CD14-positive monocyte (primary cell): ENCODE results near the gene DQX1. TPM values are rescaled to one million over a fixed set of nuclear protein-coding genes. Genes with fewer than 3 reads are reported as not detected.

Source experiments
- DNase-seq, 3 donors: peaks; one replicate each; pipeline ENCODE4 v3.0.0-alpha.2; 2011 to 2022
- H2AFZ ChIP-seq: 2 replicates; pipeline ENCODE4 v1.6.0; 2012; ENCODE audit warnings: mild to moderate bottlenecking, low read depth, low read length, inconsistent platforms; ENCODE audit not compliant: insufficient read depth, poor library complexity, severe bottlenecking
- H3K27ac ChIP-seq, 2 donors: 1 replicate in 1 of 2; 2 replicates in 1 of 2; pipeline ENCODE4 v1.5.1; 2012 to 2013; ENCODE audit warnings: low read length in 2 of 2, control low read depth in 1 of 2, inconsistent platforms in 1 of 2, low read depth in 1 of 2, mild to moderate bottlenecking in 1 of 2
- H3K27me3 ChIP-seq, 2 donors: one replicate each; pipeline versions ENCODE4 v1.6.0 to v1.6.1; 2011 to 2013; ENCODE audit warnings: low read length in 2 of 2; ENCODE audit not compliant: control insufficient read depth in 2 of 2, insufficient read depth in 2 of 2
- H3K36me3 ChIP-seq, 2 donors: replicated peaks in 1 of 2; 1 replicate in 1 of 2; 2 replicates in 1 of 2; pipeline versions ENCODE4 v1.5.1 to v1.6.1; 2012 to 2013; ENCODE audit warnings: low read length in 2 of 2, control low read depth in 1 of 2, inconsistent platforms in 1 of 2, mild to moderate bottlenecking in 1 of 2; ENCODE audit not compliant: insufficient read depth in 2 of 2, control insufficient read depth in 1 of 2
- H3K4me1 ChIP-seq, 2 donors: 1 replicate in 1 of 2; 2 replicates in 1 of 2; pipeline versions ENCODE4 v1.5.1 to v1.6.1; 2012 to 2013; ENCODE audit warnings: low read length in 2 of 2, control low read depth in 1 of 2, inconsistent platforms in 1 of 2, mild to moderate bottlenecking in 1 of 2, moderate library complexity in 1 of 2; ENCODE audit not compliant: insufficient read depth in 2 of 2, control insufficient read depth in 1 of 2
- H3K4me2 ChIP-seq: replicated peaks from 2 replicates; pipeline ENCODE3; 2012; ENCODE audit warnings: low read length, moderate library complexity, mild to moderate bottlenecking; ENCODE audit not compliant: poor library complexity, severe bottlenecking; ENCODE audit errors: extremely low read depth
- H3K4me3 ChIP-seq, 3 experiments: fragments of 200-600 bp in 1 of 3; sonication (generic) in 1 of 3; replicated peaks in 1 of 3; 1 replicate in 2 of 3; 2 replicates in 1 of 3; pipeline ENCODE4 v1.5.1; 2011 to 2013; ENCODE audit warnings: low read length in 3 of 3, mild to moderate bottlenecking in 3 of 3, control low read depth in 2 of 3, low read depth in 2 of 3, inconsistent platforms in 1 of 3, moderate library complexity in 1 of 3
- H3K79me2 ChIP-seq: 2 replicates; pipeline ENCODE4 v1.6.0; 2012; ENCODE audit warnings: mild to moderate bottlenecking, control low read depth, inconsistent platforms, low read length, moderate library complexity; ENCODE audit not compliant: insufficient read depth
- H3K9ac ChIP-seq: 2 replicates; pipeline ENCODE4 v1.6.0; 2017; ENCODE audit warnings: low read length, mild to moderate bottlenecking; ENCODE audit not compliant: insufficient read depth, poor library complexity, severe bottlenecking
- H3K9me3 ChIP-seq, 2 donors: replicated peaks in 1 of 2; 1 replicate in 1 of 2; 2 replicates in 1 of 2; pipeline versions ENCODE4 v1.5.1 to v1.6.1; 2012 to 2013; ENCODE audit warnings: low read length in 2 of 2, control low read depth in 1 of 2; ENCODE audit not compliant: control insufficient read depth in 1 of 2, insufficient read depth in 1 of 2
- H4K20me1 ChIP-seq: 2 replicates; pipeline ENCODE4 v1.6.0; 2012; ENCODE audit warnings: mild to moderate bottlenecking, low read length, control low read depth, moderate library complexity; ENCODE audit not compliant: insufficient read depth
- H3K27ac Mint-ChIP-seq, 7 donors: one replicate each; pipeline ENCODE4 v1.8.0; 2020; ENCODE audit warnings: mild to moderate bottlenecking in 7 of 7, mixed read lengths in 7 of 7, moderate library complexity in 6 of 7, inconsistent platforms in 2 of 7
- H3K27me3 Mint-ChIP-seq, 3 donors: one replicate each; pipeline ENCODE4 v1.8.0; 2021 to 2022; ENCODE audit warnings: low read depth in 3 of 3, mild to moderate bottlenecking in 3 of 3, mixed read lengths in 3 of 3, moderate library complexity in 3 of 3, inconsistent platforms in 1 of 3
- H3K36me3 Mint-ChIP-seq, 2 donors: one replicate each; pipeline ENCODE4 v1.8.0; 2020; ENCODE audit warnings: mixed read lengths in 2 of 2, inconsistent platforms in 1 of 2, mild to moderate bottlenecking in 1 of 2
- H3K4me1 Mint-ChIP-seq: one replicate; pipeline ENCODE4 v1.8.0; 2020; ENCODE audit warnings: mild to moderate bottlenecking, mixed read lengths
- H3K4me3 Mint-ChIP-seq, 2 donors: one replicate each; pipeline ENCODE4 v1.8.0; 2020; ENCODE audit warnings: mild to moderate bottlenecking in 2 of 2, mixed read lengths in 2 of 2, moderate library complexity in 1 of 2
- H3K9me3 Mint-ChIP-seq, 7 donors: one replicate each; pipeline ENCODE4 v1.8.0; 2020 to 2022; ENCODE audit warnings: mixed read lengths in 7 of 7, mild to moderate bottlenecking in 6 of 7, moderate library complexity in 6 of 7, inconsistent platforms in 2 of 7
- CTCF ChIP-seq: fragments of 200-600 bp; IDR thresholded peaks from one replicate; pipeline ENCODE4 v1.8.0; 2022; ENCODE audit warnings: antibody characterized with exemption, mild to moderate bottlenecking
- WGBS: methylation state at CpG from one replicate; pipeline ENCODE4 v1.1.5; 2013; ENCODE audit warnings: missing lambda C conversion rate; ENCODE audit not compliant: insufficient coverage; 5-methylcytosine and 5-hydroxymethylcytosine counted together
- intact Hi-C, 2 donors: fragments of 100-400 bp; cut with micrococcal nuclease; formaldehyde crosslinking; loops; one replicate each; pipeline versions ENCODE4 v1.15.0 to v1.15.1; 2023
- polyA plus RNA-seq, 3 donors: library from polyadenylated mRNA; depleted of rRNA in 1 of 3; unstranded in 2 of 3; stranded (reverse) in 1 of 3; fragments of 300-500 nt in 2 of 3; fragments of >200 nt in 1 of 3; fragmentation: Illumina TruSeq in 2 of 3; gene quantifications; 1 replicate in 2 of 3; 2 replicates in 1 of 3; pipeline ENCODE4 v1.2.3, GENCODE V29; 2012 to 2021

The DQX1 gene
- polyA plus RNA-seq, 3 donors: 0.36 TPM; not detected in 2

- Histone ChIP-seq H3K9me3 (no peaks in the 10 kb centered on the region), H3K4me1 (peaks cover 73 to 84% of the 10 kb centered on the region in 2 donors), H2AFZ (no peak overlapping the region), H3K79me2 (no peaks in the 10 kb centered on the region), H3K4me2 (no peak overlapping the region), H3K27me3 (no peaks in the 10 kb centered on the region), H3K4me3 (no peak overlapping the region), H4K20me1 (no peaks in the 10 kb centered on the region), H3K9ac (no peak overlapping the region), H3K36me3 (no peaks in the 10 kb centered on the region), H3K27ac (no peak overlapping the region)
- DNase-seq: no peak
- 100% methylated on average over 1 of the region's 1 CpG for WGBS
- no peak overlapping the region for H3K4me3 Mint-ChIP-seq
- H3K27ac Mint-ChIP-seq: peak overlapping the region in 1 of 7 donors; percentile 83
- peaks cover 0 to 3% (median 0%) of the 10 kb centered on the region in 7 donors for H3K9me3 Mint-ChIP-seq
- intact Hi-C loops: no loop called here
- TF ChIP-seq CTCF: no peak
- H3K4me1 Mint-ChIP-seq: peaks cover 63% of the 10 kb centered on the region
- H3K36me3 Mint-ChIP-seq: peaks cover 0 to 4% of the 10 kb centered on the region in 2 donors
- H3K27me3 Mint-ChIP-seq: no peaks in the 10 kb centered on the region
These were observed 43.7 kb upstream of the DQX1 start for GRCh38 chr2:74569686-74570085.

- H3K27me3 Mint-ChIP-seq: no peaks in the 10 kb centered on the region
- peaks cover 0 to 3% (median 0%) of the 10 kb centered on the region in 7 donors for H3K9me3 Mint-ChIP-seq
- peaks cover 61 to 69% of the 10 kb centered on the region in 2 donors for H3K4me1 ChIP-seq
- H3K36me3 Mint-ChIP-seq: peaks cover 0 to 4% of the 10 kb centered on the region in 2 donors
- no peaks in the 10 kb centered on the region for H4K20me1 ChIP-seq
- no peaks in the 10 kb centered on the region for H3K36me3 ChIP-seq
- H3K9ac ChIP-seq: no peak overlapping the region
- peak overlapping the region in 1 of 2 donors; percentile 21 for H3K27ac ChIP-seq
- H3K79me2 ChIP-seq: no peaks in the 10 kb centered on the region
- no peak for TF ChIP-seq CTCF
- H3K4me3 Mint-ChIP-seq: no peak overlapping the region
- H3K4me3 ChIP-seq: no peak overlapping the region
- H3K27me3 ChIP-seq: no peaks in the 10 kb centered on the region
- peak overlapping the region; percentile 31 for H2AFZ ChIP-seq
- H3K27ac Mint-ChIP-seq: peak overlapping the region in 5 of 7 donors; percentile 51 to 78 (median 57)
- H3K4me2 ChIP-seq: no peak overlapping the region
- no peaks in the 10 kb centered on the region for H3K9me3 ChIP-seq
- 0% methylated on average over 1 of the region's 5 CpGs for WGBS
- DNase-seq: no peak
- H3K4me1 Mint-ChIP-seq: peaks cover 56% of the 10 kb centered on the region
- intact Hi-C loops: no loop called here
These were observed 41.9 kb upstream of the DQX1 start for GRCh38 chr2:74567881-74568280.
